Measurements from ENCODE around the gene OR8K3.

The OR8K3 gene

DNA sequence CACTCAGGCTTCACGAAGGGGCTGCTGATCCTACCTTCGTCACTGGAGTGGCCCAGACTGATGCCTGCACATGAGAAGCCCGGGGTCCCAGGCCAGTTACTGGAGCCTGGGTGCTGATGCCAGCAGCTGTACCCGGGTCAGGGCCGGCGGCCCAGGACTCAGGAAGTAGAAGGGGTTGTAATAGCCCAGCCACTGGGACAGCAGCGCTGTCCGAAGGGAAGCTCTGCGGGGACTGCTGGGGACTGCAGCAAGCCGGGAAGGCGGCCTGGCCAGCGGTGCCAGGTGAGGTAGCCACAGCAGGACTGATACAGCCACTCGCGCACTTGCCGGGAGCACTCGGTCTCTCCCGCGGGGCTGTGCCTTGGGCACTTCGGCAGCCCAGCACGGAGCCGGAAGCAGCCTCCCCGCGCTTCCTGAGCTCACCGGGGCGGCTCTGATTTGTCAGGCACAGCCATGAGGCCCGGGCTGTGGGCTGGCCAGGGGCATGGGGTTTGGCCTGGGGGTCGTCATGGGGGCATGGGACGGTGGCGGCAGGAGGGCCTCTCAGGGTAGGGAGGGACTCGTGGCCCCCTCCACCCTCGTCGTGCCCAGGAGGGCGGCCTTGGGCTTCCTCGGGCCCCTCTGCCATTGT is 17.0 kb downstream of the OR8K3 start:
- Histone ChIP-seq H3K27ac (replicated peaks) (no peak overlapping the region), H3K4me3 (replicated peaks; ENCODE audit: insufficient read depth, low read length) (no peak overlapping the region)

DNA sequence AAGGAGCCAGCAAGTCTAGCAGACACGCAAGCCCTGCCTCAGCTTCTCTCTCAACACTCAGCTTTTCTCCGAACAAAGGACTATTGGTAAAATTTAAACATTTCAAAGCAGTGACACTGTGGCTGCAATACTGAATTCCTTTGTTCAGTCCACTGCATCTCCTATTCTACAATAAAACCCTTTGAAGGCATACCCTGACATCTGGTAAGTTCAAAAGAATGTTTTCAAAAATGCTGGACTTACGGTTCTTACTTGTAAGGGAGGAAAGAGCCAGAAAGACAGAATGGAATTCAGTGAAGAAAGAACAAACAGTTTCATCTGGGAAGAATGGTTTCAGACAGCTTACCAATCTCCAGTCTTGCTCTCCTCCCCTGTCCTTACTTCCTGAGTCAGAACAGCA is 18.2 kb downstream of the OR8K3 start:
- Histone ChIP-seq H3K27ac (replicated peaks) (no peak overlapping the region), H3K4me3 (replicated peaks; ENCODE audit: insufficient read depth, low read length) (no peak overlapping the region), H3K27me3 (ENCODE audit: insufficient read depth, poor library complexity, severe bottlenecking) (no peaks in the 10 kb centered on the region)
- TF ChIP-seq SPI1 (IDR thresholded peaks at IDR 0.05; ENCODE audit: borderline replicate concordance, low read depth) (no peak), GABPA (IDR thresholded peaks at IDR 0.05; ENCODE audit: low read depth) (no peak), POLR2AphosphoS5 (IDR thresholded peaks at IDR 0.05; ENCODE audit: low read depth) (no peak)
- TF ChIP-seq, protein P1, sequence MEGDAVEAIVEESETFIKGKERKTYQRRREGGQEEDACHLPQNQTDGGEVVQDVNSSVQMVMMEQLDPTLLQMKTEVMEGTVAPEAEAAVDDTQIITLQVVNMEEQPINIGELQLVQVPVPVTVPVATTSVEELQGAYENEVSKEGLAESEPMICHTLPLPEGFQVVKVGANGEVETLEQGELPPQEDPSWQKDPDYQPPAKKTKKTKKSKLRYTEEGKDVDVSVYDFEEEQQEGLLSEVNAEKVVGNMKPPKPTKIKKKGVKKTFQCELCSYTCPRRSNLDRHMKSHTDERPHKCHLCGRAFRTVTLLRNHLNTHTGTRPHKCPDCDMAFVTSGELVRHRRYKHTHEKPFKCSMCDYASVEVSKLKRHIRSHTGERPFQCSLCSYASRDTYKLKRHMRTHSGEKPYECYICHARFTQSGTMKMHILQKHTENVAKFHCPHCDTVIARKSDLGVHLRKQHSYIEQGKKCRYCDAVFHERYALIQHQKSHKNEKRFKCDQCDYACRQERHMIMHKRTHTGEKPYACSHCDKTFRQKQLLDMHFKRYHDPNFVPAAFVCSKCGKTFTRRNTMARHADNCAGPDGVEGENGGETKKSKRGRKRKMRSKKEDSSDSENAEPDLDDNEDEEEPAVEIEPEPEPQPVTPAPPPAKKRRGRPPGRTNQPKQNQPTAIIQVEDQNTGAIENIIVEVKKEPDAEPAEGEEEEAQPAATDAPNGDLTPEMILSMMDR (IDR thresholded peaks at IDR 0.05; ENCODE audit: insufficient read depth, low read length), result no peak
- TF ChIP-seq, protein P2, sequence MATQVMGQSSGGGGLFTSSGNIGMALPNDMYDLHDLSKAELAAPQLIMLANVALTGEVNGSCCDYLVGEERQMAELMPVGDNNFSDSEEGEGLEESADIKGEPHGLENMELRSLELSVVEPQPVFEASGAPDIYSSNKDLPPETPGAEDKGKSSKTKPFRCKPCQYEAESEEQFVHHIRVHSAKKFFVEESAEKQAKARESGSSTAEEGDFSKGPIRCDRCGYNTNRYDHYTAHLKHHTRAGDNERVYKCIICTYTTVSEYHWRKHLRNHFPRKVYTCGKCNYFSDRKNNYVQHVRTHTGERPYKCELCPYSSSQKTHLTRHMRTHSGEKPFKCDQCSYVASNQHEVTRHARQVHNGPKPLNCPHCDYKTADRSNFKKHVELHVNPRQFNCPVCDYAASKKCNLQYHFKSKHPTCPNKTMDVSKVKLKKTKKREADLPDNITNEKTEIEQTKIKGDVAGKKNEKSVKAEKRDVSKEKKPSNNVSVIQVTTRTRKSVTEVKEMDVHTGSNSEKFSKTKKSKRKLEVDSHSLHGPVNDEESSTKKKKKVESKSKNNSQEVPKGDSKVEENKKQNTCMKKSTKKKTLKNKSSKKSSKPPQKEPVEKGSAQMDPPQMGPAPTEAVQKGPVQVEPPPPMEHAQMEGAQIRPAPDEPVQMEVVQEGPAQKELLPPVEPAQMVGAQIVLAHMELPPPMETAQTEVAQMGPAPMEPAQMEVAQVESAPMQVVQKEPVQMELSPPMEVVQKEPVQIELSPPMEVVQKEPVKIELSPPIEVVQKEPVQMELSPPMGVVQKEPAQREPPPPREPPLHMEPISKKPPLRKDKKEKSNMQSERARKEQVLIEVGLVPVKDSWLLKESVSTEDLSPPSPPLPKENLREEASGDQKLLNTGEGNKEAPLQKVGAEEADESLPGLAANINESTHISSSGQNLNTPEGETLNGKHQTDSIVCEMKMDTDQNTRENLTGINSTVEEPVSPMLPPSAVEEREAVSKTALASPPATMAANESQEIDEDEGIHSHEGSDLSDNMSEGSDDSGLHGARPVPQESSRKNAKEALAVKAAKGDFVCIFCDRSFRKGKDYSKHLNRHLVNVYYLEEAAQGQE (IDR thresholded peaks at IDR 0.05; ENCODE audit: insufficient replicate concordance, low read depth), result no peak
- no peak for DNase-seq (ENCODE audit: low read depth in 1 of 2, low spot score in 1 of 2)

More for the DNA sequence above, 17.0 kb downstream of the OR8K3 start:
- H3K27me3 ChIP-seq (ENCODE audit: insufficient read depth, poor library complexity, severe bottlenecking), result no peaks in the 10 kb centered on the region
- TF ChIP-seq SPI1 (IDR thresholded peaks at IDR 0.05; ENCODE audit: borderline replicate concordance, low read depth) (no peak), GABPA (IDR thresholded peaks at IDR 0.05; ENCODE audit: low read depth) (no peak), POLR2AphosphoS5 (IDR thresholded peaks at IDR 0.05; ENCODE audit: low read depth) (no peak)
- TF ChIP-seq, protein P2 (IDR thresholded peaks at IDR 0.05; ENCODE audit: insufficient replicate concordance, low read depth), result no peak
- TF ChIP-seq, protein P1 (IDR thresholded peaks at IDR 0.05; ENCODE audit: insufficient read depth, low read length), result no peak
- no peak for DNase-seq (ENCODE audit: low read depth in 1 of 2, low spot score in 1 of 2)

DNA sequence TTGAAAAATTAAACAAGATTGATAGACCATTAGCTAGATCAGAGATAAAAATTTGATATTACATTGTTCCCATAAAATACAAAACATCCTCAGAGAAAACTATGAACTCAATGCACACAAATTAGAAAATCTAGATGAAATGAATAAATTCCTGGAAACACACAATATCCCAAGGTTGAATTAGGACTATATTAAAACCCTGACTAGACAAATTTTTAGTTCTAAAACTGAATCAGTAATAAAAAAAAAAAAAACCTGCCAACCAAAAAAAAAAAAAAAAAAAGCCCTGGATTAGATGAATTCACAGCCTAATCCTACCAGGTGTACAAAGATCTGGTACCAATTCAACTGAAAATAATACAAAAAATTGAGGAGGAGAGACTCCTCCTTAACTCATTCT is 25.3 kb downstream of the OR8K3 start:
- H3K27ac ChIP-seq (replicated peaks), result no peak overlapping the region
- no peak overlapping the region for H3K4me3 ChIP-seq (replicated peaks; ENCODE audit: insufficient read depth, low read length)
- DNase-seq (ENCODE audit: low read depth in 1 of 2, low spot score in 1 of 2), result no peak
- TF ChIP-seq, protein P2 (IDR thresholded peaks at IDR 0.05; ENCODE audit: insufficient replicate concordance, low read depth), result no peak
- TF ChIP-seq, protein P1 (IDR thresholded peaks at IDR 0.05; ENCODE audit: insufficient read depth, low read length), result no peak
- TF ChIP-seq SPI1 (IDR thresholded peaks at IDR 0.05; ENCODE audit: borderline replicate concordance, low read depth), result no peak
- no peak for TF ChIP-seq GABPA (IDR thresholded peaks at IDR 0.05; ENCODE audit: low read depth)
- TF ChIP-seq POLR2AphosphoS5 (IDR thresholded peaks at IDR 0.05; ENCODE audit: low read depth), result no peak
- no peaks in the 10 kb centered on the region for H3K27me3 ChIP-seq (ENCODE audit: insufficient read depth, poor library complexity, severe bottlenecking)
